Measurements from ENCODE around the gene PPM1L.

GRCh38 chr3:160909917-160910316 lies 153.9 kb downstream of the PPM1L start:
- TF ChIP-seq, protein P1, sequence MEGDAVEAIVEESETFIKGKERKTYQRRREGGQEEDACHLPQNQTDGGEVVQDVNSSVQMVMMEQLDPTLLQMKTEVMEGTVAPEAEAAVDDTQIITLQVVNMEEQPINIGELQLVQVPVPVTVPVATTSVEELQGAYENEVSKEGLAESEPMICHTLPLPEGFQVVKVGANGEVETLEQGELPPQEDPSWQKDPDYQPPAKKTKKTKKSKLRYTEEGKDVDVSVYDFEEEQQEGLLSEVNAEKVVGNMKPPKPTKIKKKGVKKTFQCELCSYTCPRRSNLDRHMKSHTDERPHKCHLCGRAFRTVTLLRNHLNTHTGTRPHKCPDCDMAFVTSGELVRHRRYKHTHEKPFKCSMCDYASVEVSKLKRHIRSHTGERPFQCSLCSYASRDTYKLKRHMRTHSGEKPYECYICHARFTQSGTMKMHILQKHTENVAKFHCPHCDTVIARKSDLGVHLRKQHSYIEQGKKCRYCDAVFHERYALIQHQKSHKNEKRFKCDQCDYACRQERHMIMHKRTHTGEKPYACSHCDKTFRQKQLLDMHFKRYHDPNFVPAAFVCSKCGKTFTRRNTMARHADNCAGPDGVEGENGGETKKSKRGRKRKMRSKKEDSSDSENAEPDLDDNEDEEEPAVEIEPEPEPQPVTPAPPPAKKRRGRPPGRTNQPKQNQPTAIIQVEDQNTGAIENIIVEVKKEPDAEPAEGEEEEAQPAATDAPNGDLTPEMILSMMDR (IDR thresholded peaks at IDR 0.05; ENCODE audit: low read length) = no peak
- no peak for TF ChIP-seq EZH2 (IDR thresholded peaks at IDR 0.05; ENCODE audit: borderline replicate concordance, low read length)
